Naive thymus-derived CD4-positive, alpha-beta T cell (primary cell): ENCODE results near the gene IL6. TPM values are rescaled to one million over a fixed set of nuclear protein-coding genes. Genes with fewer than 3 reads are reported as not detected.
A peak's percentile ranks its signal among the peaks of the same experiment; 100 is the strongest.

Source experiments
- ATAC-seq: fragments of 150-1000 bp; cut with Tn5 transposase; 2 replicates; pipeline ENCODE4 v1.10.0; 2021; ENCODE audit warnings: mild to moderate bottlenecking, moderate library complexity
- CTCF ChIA-PET: fragments of 350-600 bp; sonication (Branson Sonifier 250); formaldehyde crosslinking; loops from one replicate; lab custom pipeline; 2021; ENCODE audit warnings: antibody characterized with exemption; lab: Charles Lee
- POLR2A ChIA-PET: fragments of 350-600 bp; sonication (Branson Sonifier 250); formaldehyde crosslinking; loops from one replicate; lab custom pipeline; 2021; ENCODE audit warnings: antibody characterized with exemption, inconsistent platforms; lab: Charles Lee
- DNase-seq, 9 donors: peaks; one replicate each; pipeline versions ENCODE4 v3.0.0 to v3.0.0-alpha.2; 2020 to 2022; ENCODE audit warnings: mixed read lengths in 1 of 9
- H3K27ac ChIP-seq: one replicate; pipeline ENCODE4 v1.7.0; 2013; ENCODE audit warnings: mild to moderate bottlenecking, low read depth, low read length, moderate library complexity
- H3K27me3 ChIP-seq, 2 donors: one replicate each; pipeline ENCODE4 v1.7.0; 2013; ENCODE audit warnings: low read length in 2 of 2, mild to moderate bottlenecking in 2 of 2, moderate library complexity in 2 of 2; ENCODE audit not compliant: control insufficient read depth in 2 of 2, insufficient read depth in 2 of 2
- H3K36me3 ChIP-seq, 3 experiments: 1 replicate in 2 of 3; 2 replicates in 1 of 3; pipeline ENCODE4 v1.7.0; 2013; ENCODE audit warnings: low read length in 3 of 3, mild to moderate bottlenecking in 3 of 3, moderate library complexity in 1 of 3; ENCODE audit not compliant: insufficient read depth in 3 of 3, control insufficient read depth in 2 of 3
- H3K4me1 ChIP-seq, 2 donors: one replicate each; pipeline ENCODE4 v1.7.0; 2013; ENCODE audit warnings: low read length in 2 of 2, mild to moderate bottlenecking in 2 of 2, moderate library complexity in 1 of 2; ENCODE audit not compliant: control insufficient read depth in 2 of 2, insufficient read depth in 2 of 2
- H3K4me3 ChIP-seq: 2 replicates; pipeline ENCODE4 v1.7.0; 2013; ENCODE audit warnings: mild to moderate bottlenecking, low read length
- H3K9me3 ChIP-seq, 3 experiments: 1 replicate in 2 of 3; 2 replicates in 1 of 3; pipeline ENCODE4 v1.7.0; 2013; ENCODE audit warnings: low read length in 3 of 3; ENCODE audit not compliant: control insufficient read depth in 2 of 3
- H3K27ac Mint-ChIP-seq, 9 donors: one replicate each; pipeline ENCODE4 v1.8.0; 2020 to 2022; ENCODE audit warnings: mixed read lengths in 9 of 9, mild to moderate bottlenecking in 8 of 9, moderate library complexity in 5 of 9, inconsistent platforms in 2 of 9
- H3K27me3 Mint-ChIP-seq, 5 donors: one replicate each; pipeline ENCODE4 v1.8.0; 2021 to 2022; ENCODE audit warnings: mixed read lengths in 5 of 5, mild to moderate bottlenecking in 1 of 5
- H3K36me3 Mint-ChIP-seq, 5 donors: one replicate each; pipeline ENCODE4 v1.8.0; 2020 to 2022; ENCODE audit warnings: mixed read lengths in 5 of 5, mild to moderate bottlenecking in 3 of 5, inconsistent platforms in 1 of 5
- H3K4me1 Mint-ChIP-seq, 7 donors: one replicate each; pipeline ENCODE4 v1.8.0; 2020 to 2022; ENCODE audit warnings: mixed read lengths in 7 of 7, mild to moderate bottlenecking in 3 of 7, inconsistent platforms in 1 of 7
- H3K4me3 Mint-ChIP-seq, 10 donors: one replicate each; pipeline ENCODE4 v1.8.0; 2020 to 2022; ENCODE audit warnings: mild to moderate bottlenecking in 10 of 10, mixed read lengths in 10 of 10, moderate library complexity in 6 of 10, inconsistent platforms in 2 of 10
- H3K9me3 Mint-ChIP-seq, 11 donors: one replicate each; pipeline ENCODE4 v1.8.0; 2020 to 2022; ENCODE audit warnings: mixed read lengths in 11 of 11, mild to moderate bottlenecking in 4 of 11, inconsistent platforms in 1 of 11, moderate library complexity in 1 of 11
- intact Hi-C, 2 donors: fragments of 100-400 bp; cut with micrococcal nuclease; formaldehyde crosslinking; loops; one replicate each; pipeline ENCODE4 v1.15.1; 2023
- polyA plus RNA-seq, 2 donors: library from polyadenylated mRNA; unstranded; fragments of 300-500 nt; fragmentation: Illumina TruSeq; gene quantifications; one replicate each; pipeline ENCODE4 v1.2.3, GENCODE V29; 2021
- total RNA-seq, 6 experiments: library from RNA in 5 of 6; stranded (reverse) in 5 of 6; gene quantifications; 1 replicate in 5 of 6; 2 replicates in 1 of 6; pipeline ENCODE4 v1.2.3 and lab custom pipeline; 2021 to 2026

Gene IL6
- total and polyA plus RNA-seq, 7 experiments from 2014 or later: 0.64 to 3.0 (median 0.87) TPM; not detected in 3

GRCh38 chr7:22713463-22713862 lies 13.5 kb upstream of the IL6 start:
- ChIA-PET POLR2A (no interaction called here), CTCF (interaction anchor here (0.7 kb wide), 1 partner anchor 156 kb away, joined by 3 read pairs; no protein-coding TSS in a partner anchor)
- H3K36me3 ChIP-seq: no peaks in the 10 kb centered on the region
- H3K9me3 ChIP-seq: no peaks in the 10 kb centered on the region
- H3K4me3 Mint-ChIP-seq: no peak overlapping the region
- peaks cover 0 to 6% (median 0%) of the 10 kb centered on the region in 5 donors for H3K36me3 Mint-ChIP-seq
- no peak overlapping the region for H3K4me3 ChIP-seq
- intact Hi-C loops: no loop called here
- DNase-seq: no peak
- no peak overlapping the region for H3K27ac Mint-ChIP-seq
- no peak for ATAC-seq
- no peaks in the 10 kb centered on the region for H3K4me1 ChIP-seq
- H3K27me3 Mint-ChIP-seq: peaks cover 0 to 54% (median 0%) of the 10 kb centered on the region in 5 donors
- H3K9me3 Mint-ChIP-seq: peaks cover 0 to 5% (median 0%) of the 10 kb centered on the region in 11 donors
- peaks cover 0 to 9% (median 0%) of the 10 kb centered on the region in 7 donors for H3K4me1 Mint-ChIP-seq
- no peaks in the 10 kb centered on the region for H3K27me3 ChIP-seq
- H3K27ac ChIP-seq: no peak overlapping the region

- Mint-ChIP-seq H3K4me1 (peaks cover 0 to 12% (median 0%) of the 10 kb centered on the region in 7 donors), H3K27ac (no peak overlapping the region), H3K4me3 (no peak overlapping the region), H3K27me3 (peaks cover 0 to 69% (median 0%) of the 10 kb centered on the region in 5 donors), H3K36me3 (peaks cover 0 to 6% (median 0%) of the 10 kb centered on the region in 5 donors), H3K9me3 (peaks cover 0 to 5% (median 0%) of the 10 kb centered on the region in 11 donors)
- ChIA-PET POLR2A (no interaction called here), CTCF (no interaction called here)
- Histone ChIP-seq H3K4me1 (no peaks in the 10 kb centered on the region), H3K27ac (no peak overlapping the region), H3K36me3 (no peaks in the 10 kb centered on the region), H3K9me3 (no peaks in the 10 kb centered on the region), H3K27me3 (no peaks in the 10 kb centered on the region), H3K4me3 (no peak overlapping the region)
- DNase-seq: no peak
- no peak for ATAC-seq
- intact Hi-C loops: no loop called here
These were observed 11.0 kb upstream of the IL6 start for GRCh38 chr7:22715969-22716368.

- ATAC-seq (no peak), DNase-seq (no peak)
- POLR2A ChIA-PET: interaction anchor here (0.6 kb wide), 1 partner anchor 1200 kb away, joined by 7 read pairs; no protein-coding TSS in a partner anchor
- H3K27ac ChIP-seq: no peak overlapping the region
- H3K4me3 ChIP-seq: no peak overlapping the region
- Mint-ChIP-seq H3K9me3 (peaks cover 0 to 2% (median 0%) of the 10 kb centered on the region in 11 donors), H3K27me3 (peaks cover 0 to 62% (median 0%) of the 10 kb centered on the region in 5 donors), H3K27ac (no peak overlapping the region), H3K4me1 (peaks cover 0 to 9% (median 0%) of the 10 kb centered on the region in 7 donors), H3K36me3 (peaks cover 0 to 3% (median 0%) of the 10 kb centered on the region in 5 donors), H3K4me3 (no peak overlapping the region)
- intact Hi-C loops: no loop called here
- CTCF ChIA-PET: interaction anchor here (0.8 kb wide), 1 partner anchor 8 kb away, joined by 3 read pairs; no protein-coding TSS in a partner anchor
- H3K27me3 ChIP-seq: no peaks in the 10 kb centered on the region
- no peaks in the 10 kb centered on the region for H3K9me3 ChIP-seq
- no peaks in the 10 kb centered on the region for H3K36me3 ChIP-seq
- H3K4me1 ChIP-seq: no peaks in the 10 kb centered on the region
These were observed 9.2 kb upstream of the IL6 start for GRCh38 chr7:22717760-22718159.

GRCh38 chr7:22718200-22718711 lies 8.7 kb upstream of the IL6 start:
- ChIA-PET CTCF (interaction anchor here (0.8 kb wide), 1 partner anchor 7 kb away, joined by 3 read pairs; no protein-coding TSS in a partner anchor), POLR2A (interaction anchor here (0.6 kb wide), 1 partner anchor 1200 kb away, joined by 7 read pairs; no protein-coding TSS in a partner anchor)
- Histone ChIP-seq H3K27me3 (no peaks in the 10 kb centered on the region), H3K9me3 (no peaks in the 10 kb centered on the region), H3K4me1 (no peaks in the 10 kb centered on the region), H3K36me3 (no peaks in the 10 kb centered on the region), H3K4me3 (no peak overlapping the region), H3K27ac (no peak overlapping the region)
- H3K36me3 Mint-ChIP-seq: no peaks in the 10 kb centered on the region
- DNase-seq (no peak), ATAC-seq (no peak)
- H3K9me3 Mint-ChIP-seq: no peaks in the 10 kb centered on the region
- H3K4me1 Mint-ChIP-seq: peaks cover 0 to 9% (median 0%) of the 10 kb centered on the region in 7 donors
- H3K4me3 Mint-ChIP-seq: no peak overlapping the region
- H3K27me3 Mint-ChIP-seq: peaks cover 0 to 57% (median 0%) of the 10 kb centered on the region in 5 donors
- H3K27ac Mint-ChIP-seq: no peak overlapping the region
- intact Hi-C loops: no loop called here

GRCh38 chr7:22718911-22719420 lies 8.0 kb upstream of the IL6 start:
- no peaks in the 10 kb centered on the region for H3K4me1 ChIP-seq
- no peaks in the 10 kb centered on the region for H3K9me3 ChIP-seq
- Mint-ChIP-seq H3K36me3 (no peaks in the 10 kb centered on the region), H3K9me3 (no peaks in the 10 kb centered on the region), H3K4me1 (peaks cover 0 to 14% (median 0%) of the 10 kb centered on the region in 7 donors), H3K27me3 (peaks cover 0 to 59% (median 0%) of the 10 kb centered on the region in 5 donors), H3K4me3 (no peak overlapping the region), H3K27ac (no peak overlapping the region)
- ATAC-seq (no peak), DNase-seq (no peak)
- no peak overlapping the region for H3K27ac ChIP-seq
- ChIA-PET CTCF (no interaction called here), POLR2A (interaction anchor here (0.6 kb wide), 1 partner anchor 56 kb away, joined by 4 read pairs; no protein-coding TSS in a partner anchor)
- no peaks in the 10 kb centered on the region for H3K27me3 ChIP-seq
- intact Hi-C loops: no loop called here
- H3K4me3 ChIP-seq: no peak overlapping the region
- H3K36me3 ChIP-seq: no peaks in the 10 kb centered on the region

GRCh38 chr7:22720791-22721786 lies 5.9 kb upstream of the IL6 start:
- Mint-ChIP-seq H3K27ac (peak overlapping the region in 1 of 9 donors; percentile 9), H3K36me3 (no peaks in the 10 kb centered on the region), H3K4me3 (no peak overlapping the region), H3K4me1 (peaks cover 3 to 28% (median 8%) of the 10 kb centered on the region in 7 donors), H3K27me3 (peaks cover 0 to 56% (median 0%) of the 10 kb centered on the region in 5 donors), H3K9me3 (no peaks in the 10 kb centered on the region)
- Histone ChIP-seq H3K27ac (no peak overlapping the region), H3K27me3 (no peaks in the 10 kb centered on the region), H3K4me3 (no peak overlapping the region), H3K36me3 (no peaks in the 10 kb centered on the region), H3K9me3 (no peaks in the 10 kb centered on the region), H3K4me1 (peaks cover 0 to 3% of the 10 kb centered on the region in 2 donors)
- no peak for ATAC-seq
- ChIA-PET CTCF (no interaction called here), POLR2A (no interaction called here)
- no peak for DNase-seq
- intact Hi-C loops: no loop called here
